CD4-positive, alpha-beta T cell treated with Interleukin-4 for 1 hour (primary cell): ENCODE data around the gene DECR2.
"Not testable (repeated sequence)": the region's sequence is repeated elsewhere in the genome, so short reads cannot be mapped to it uniquely, and the experiment has no call there.

Source experiments
- DNase-seq, 2 donors: peaks; one replicate each; pipeline ENCODE4 v3.0.0-alpha.2; 2020 to 2022

Gene DECR2

DNA sequence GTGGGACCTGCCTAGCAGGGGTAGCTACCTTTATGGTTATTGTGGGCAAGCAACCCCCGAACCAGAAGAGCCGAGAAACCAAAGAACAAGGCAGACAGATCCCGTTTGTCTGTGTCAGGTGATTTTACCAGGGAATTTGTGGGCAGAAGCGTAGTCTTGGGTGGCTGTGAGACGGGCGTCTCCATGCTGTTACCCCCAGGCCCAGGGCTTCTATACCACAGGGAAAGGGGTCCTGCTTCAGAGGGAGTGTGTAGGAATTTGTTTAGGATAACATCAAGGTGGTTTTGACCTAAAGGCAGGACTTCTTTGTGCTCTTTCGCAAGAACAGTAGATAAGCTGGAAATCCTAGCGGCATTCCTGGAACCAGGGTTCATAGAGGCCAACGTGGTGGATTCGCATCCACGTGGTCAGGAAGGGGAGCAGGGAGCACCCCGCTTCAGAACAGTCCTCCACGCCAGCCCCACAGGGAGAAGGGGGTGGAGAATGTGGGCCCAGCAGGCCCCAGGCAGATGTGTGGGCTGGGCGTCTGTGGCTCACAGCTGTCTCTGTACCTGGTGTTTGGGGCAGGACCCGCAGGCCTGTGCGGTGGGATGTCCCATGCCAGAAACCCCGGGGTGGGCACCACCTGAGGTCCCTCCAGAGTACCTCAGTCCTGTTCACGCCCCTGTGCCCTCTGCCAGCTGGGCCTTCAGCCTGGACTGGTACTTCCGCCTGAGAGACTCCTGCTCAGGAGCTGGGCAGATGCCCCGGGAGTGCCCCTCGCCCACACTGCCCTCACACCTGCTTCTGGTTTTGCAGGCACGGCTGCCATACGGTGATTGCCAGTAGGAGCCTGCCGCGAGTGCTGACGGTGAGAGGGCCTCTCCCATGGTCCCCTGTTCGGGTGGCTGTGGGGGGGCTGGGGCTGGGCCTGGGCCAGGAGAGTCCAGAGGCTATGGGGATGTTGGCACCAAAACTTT is 4.1 kb downstream of the DECR2 start:
- DNase-seq: no peak

GRCh38 chr16:407253-407652 is 5.6 kb downstream of the DECR2 start:
- DNase-seq: no peak

- DNase-seq: no peak
Measured at GRCh38 chr16:410516-411178, 9.0 kb downstream of the DECR2 start.

- DNase-seq: no peak
Measured at GRCh38 chr16:411576-412265, 10.0 kb downstream of the DECR2 start.

GRCh38 chr16:414395-415169 is 12.9 kb downstream of the DECR2 start:
- no peak for DNase-seq

GRCh38 chr16:415170-415498 is 13.4 kb downstream of the DECR2 start:
- DNase-seq: not testable (repeated sequence)

GRCh38 chr16:422179-422578 is 20.5 kb downstream of the DECR2 start:
- DNase-seq: not testable (repeated sequence)

GRCh38 chr16:424033-424622 is 22.4 kb downstream of the DECR2 start:
- no peak for DNase-seq

DNA sequence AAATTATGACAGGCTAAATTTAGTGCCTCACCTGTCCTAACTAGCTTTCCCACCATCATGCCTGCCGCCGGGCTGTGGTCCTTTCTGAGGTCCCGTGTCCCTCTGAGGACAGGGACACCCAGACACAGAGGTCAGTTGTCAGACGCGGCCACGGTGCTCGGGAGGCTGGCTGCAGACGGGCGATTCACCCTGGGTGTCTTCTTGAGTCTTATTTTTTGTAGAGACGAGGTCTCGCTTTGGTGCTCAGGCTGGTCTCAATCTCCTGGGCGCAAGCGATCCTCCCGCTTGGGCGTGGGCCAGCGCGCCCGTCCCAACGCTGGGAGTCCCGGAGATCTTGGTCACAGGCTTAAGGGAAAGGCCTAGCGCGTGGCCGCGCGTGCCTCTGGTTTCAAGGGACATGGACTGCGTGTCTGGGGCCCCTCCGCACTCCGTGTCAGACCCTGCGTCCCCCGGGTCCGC is 23.0 kb downstream of the DECR2 start:
- no peak for DNase-seq

GRCh38 chr16:425082-425718 is 23.5 kb downstream of the DECR2 start, which contains the start of gene RAB11FIP3:
Gene RAB11FIP3, plus strand, starts transcription at chr16:425649. Its CDS starts 358 bp downstream, at chr16:426007.
- DNase-seq: peak; percentile 84 to 86

DNA sequence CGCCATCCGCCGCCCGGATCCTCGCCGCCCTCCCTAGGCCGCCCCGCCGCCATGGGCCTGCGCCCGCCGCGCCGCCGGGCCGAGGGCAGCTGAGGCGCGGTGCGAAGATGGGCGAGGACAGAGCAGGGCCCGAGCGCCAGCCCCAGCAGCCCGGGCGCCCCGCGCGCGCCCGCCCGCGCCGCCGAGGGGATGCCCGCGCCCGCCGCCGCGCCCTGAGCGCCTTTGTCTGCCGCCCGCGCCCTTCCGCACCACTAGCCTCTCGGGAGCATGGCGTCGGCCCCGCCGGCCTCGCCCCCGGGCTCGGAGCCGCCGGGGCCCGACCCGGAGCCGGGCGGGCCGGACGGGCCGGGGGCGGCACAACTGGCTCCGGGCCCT is 24.0 kb downstream of the DECR2 start:
- no peak for DNase-seq

GRCh38 chr16:426115-426905 is 24.6 kb downstream of the DECR2 start:
- no peak for DNase-seq

DNA sequence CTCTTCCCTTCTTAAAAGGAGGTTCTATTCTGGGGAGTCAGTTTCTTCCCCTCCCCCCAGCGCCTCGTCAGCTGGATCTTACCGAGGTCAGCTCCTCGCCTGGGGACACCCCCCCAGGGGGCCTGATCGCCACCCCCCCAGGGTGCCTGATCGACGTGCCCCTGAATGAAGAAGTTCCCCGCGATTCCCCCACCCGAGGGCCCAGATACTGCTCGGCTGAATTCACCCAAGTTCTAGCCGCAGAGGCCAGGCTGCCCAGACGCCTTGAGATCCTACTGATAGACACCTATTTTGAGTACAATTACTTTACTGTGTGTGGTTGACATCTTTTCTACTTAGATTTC is 25.2 kb downstream of the DECR2 start:
- no peak for DNase-seq

- no peak for DNase-seq
Measured at GRCh38 chr16:427250-427649, 25.6 kb downstream of the DECR2 start.

DNA sequence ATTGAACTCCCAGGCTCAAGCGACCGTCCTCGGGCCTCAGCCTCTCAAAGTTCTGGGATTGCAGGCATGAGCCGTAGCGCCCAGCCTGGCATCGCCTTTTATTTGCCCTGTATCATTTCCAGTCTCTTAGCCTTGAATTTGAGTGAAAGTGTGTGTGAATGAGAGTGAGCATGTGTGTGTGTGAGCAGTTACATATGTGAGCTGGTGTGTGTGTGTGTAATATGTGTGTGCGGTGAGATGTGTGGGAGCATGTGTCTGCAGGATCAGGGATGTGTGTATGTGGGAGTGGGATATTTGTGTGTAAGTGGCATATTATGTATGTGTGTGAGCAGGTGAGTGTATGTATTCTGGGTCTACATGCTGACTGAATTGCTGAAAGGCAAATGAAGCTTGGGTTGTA is 29.2 kb downstream of the DECR2 start:
- no peak for DNase-seq

DNA sequence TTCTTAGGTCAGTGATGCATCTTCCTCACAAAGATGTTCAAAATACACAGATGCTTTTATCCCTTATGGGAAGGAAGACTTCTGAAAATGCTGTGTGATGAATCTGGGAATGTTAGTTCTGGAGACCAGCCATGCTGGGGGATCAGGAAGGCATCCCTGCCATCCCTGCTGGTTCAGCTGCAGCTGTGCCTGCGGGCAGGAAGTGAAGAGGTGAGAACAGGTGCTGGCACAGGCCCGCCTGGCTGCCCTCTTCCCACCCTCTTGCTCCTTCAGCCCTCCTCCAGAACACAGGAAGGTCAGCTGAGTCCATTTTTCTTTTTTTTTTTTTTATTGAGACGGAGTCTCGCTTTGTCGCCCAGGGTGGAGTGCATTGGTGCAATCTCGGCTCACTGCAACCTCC is 38.9 kb downstream of the DECR2 start:
- no peak for DNase-seq

- DNase-seq: no peak
Measured at GRCh38 chr16:441447-441846, 39.8 kb downstream of the DECR2 start.

- DNase-seq: no peak
Measured at GRCh38 chr16:442976-443375, 41.3 kb downstream of the DECR2 start.

DNA sequence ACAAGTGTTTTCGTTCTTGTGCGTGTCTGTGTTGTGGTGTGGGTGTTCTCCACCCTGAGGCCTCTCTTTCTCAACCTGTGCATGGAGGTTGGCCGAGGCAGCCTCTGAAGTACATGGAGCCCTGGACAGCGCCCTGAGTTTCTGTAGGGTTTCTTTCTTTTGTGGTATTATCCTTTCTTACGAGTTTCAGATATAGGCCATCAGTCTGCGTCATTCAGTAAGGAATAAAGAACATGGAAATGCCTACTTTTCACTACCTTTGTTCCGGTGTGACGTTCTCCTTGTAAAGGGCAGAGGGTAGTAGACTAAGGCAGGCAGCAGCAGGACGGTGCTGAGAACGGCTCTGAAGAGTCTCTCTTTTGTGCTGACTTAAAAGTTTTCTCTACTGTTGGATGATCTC is 42.3 kb downstream of the DECR2 start:
- DNase-seq: no peak

- no peak for DNase-seq
Measured at GRCh38 chr16:445566-445965, 43.9 kb downstream of the DECR2 start.

GRCh38 chr16:450385-450784 is 48.7 kb downstream of the DECR2 start:
- DNase-seq: no peak
